ENCODE measurements around the gene TEX52.

GRCh38 chr12:2801044-2801783 is 55.6 kb downstream of the TEX52 start:
- TF ChIP-seq CTCF (IDR thresholded peaks at IDR 0.05; ENCODE audit: low read depth, low read length) (no peak), POLR2A (IDR thresholded peaks at IDR 0.05; ENCODE audit: extremely low read depth, insufficient read length) (no peak), MAX (IDR thresholded peaks at IDR 0.05; ENCODE audit: low read depth, low read length) (no peak)

Measured in NB4 (cell line).